Tibial nerve (tissue), 4 donors: ENCODE results near the gene TNRC6C. TPM values are rescaled to one million over a fixed set of nuclear protein-coding genes. Genes with fewer than 3 reads are reported as not detected.

ENCODE experiments used
- DNase-seq, 2 donors: peaks; one replicate each; pipeline ENCODE4 v3.0.0-alpha.2; 2019; ENCODE audit warnings: low spot score in 2 of 2
- H3K27ac ChIP-seq, 4 donors: fragments of 200-600 bp; sonication (generic) in 3 of 4; one replicate each; pipeline ENCODE4 v1.5.1; 2017 to 2019; ENCODE audit warnings: mild to moderate bottlenecking in 1 of 4
- H3K27me3 ChIP-seq, 2 donors: fragments of 200-600 bp; sonication (generic) in 1 of 2; one replicate each; pipeline versions ENCODE4 v1.5.1 to v1.6.0; 2017 to 2019
- H3K36me3 ChIP-seq, 3 donors: fragments of 200-600 bp; sonication (generic); one replicate each; pipeline ENCODE4 v1.5.1; 2018 to 2019
- H3K4me1 ChIP-seq, 4 donors: fragments of 200-600 bp; sonication (generic) in 3 of 4; one replicate each; pipeline ENCODE4 v1.5.1; 2017 to 2019
- H3K4me3 ChIP-seq, 4 donors: fragments of 200-600 bp; sonication (generic) in 3 of 4; one replicate each; pipeline ENCODE4 v1.5.1; 2017 to 2019; ENCODE audit warnings: mild to moderate bottlenecking in 1 of 4, moderate library complexity in 1 of 4
- H3K9me3 ChIP-seq, 4 donors: fragments of 200-600 bp; sonication (generic) in 3 of 4; one replicate each; pipeline ENCODE4 v1.5.1; 2017 to 2019
- CTCF ChIP-seq, 5 experiments: fragments of 200-600 bp in 3 of 5; fragments of 450-650 bp in 2 of 5; sonication (generic) in 3 of 5; IDR thresholded peaks; one replicate each; pipeline ENCODE4 v1.5.1; 2016 to 2019; ENCODE audit warnings: antibody characterized with exemption in 5 of 5, mild to moderate bottlenecking in 3 of 5, moderate library complexity in 2 of 5
- EP300 ChIP-seq, 2 donors: sonication (generic); formaldehyde crosslinking; IDR thresholded peaks; one replicate each; pipeline ENCODE4 v1.6.1; 2017; ENCODE audit warnings: antibody characterized with exemption in 2 of 2, mild to moderate bottlenecking in 1 of 2
- POLR2A ChIP-seq, 2 donors: fragments of 450-650 bp; IDR thresholded peaks; one replicate each; pipeline ENCODE4 v1.6.1; 2017; ENCODE audit warnings: antibody characterized with exemption in 2 of 2, mild to moderate bottlenecking in 2 of 2, moderate library complexity in 2 of 2
- WGBS, 2 donors: methylation state at CpG; one replicate each; pipeline ENCODE4 v1.1.5; 2018; 5-methylcytosine and 5-hydroxymethylcytosine counted together
- total RNA-seq, 4 donors: library from RNA; depleted of rRNA; stranded (reverse); fragments of >200 nt; gene quantifications; one replicate each; pipeline ENCODE4 v1.1.0, GENCODE V29; 2016

TNRC6C gene
- total RNA-seq, 4 donors from 2014 or later: 24.0 to 43.5 (median 34.3) TPM

- Histone ChIP-seq H3K9me3 (no peaks in the 10 kb centered on the region), H3K27me3 (no peaks in the 10 kb centered on the region), H3K36me3 (peaks cover 0 to 29% (median 0%) of the 10 kb centered on the region in 3 donors), H3K4me1 (peaks cover 0 to 4% (median 0%) of the 10 kb centered on the region in 4 donors), H3K4me3 (no peak overlapping the region), H3K27ac (no peak overlapping the region)
- WGBS, 2 donors: 92 to 97% methylated on average over 2 of the region's 2 CpGs
- DNase-seq: no peak
- no peak for TF ChIP-seq POLR2A (IDR thresholded peaks at IDR 0.05)
- TF ChIP-seq CTCF (IDR thresholded peaks at IDR 0.05): no peak
- TF ChIP-seq EP300 (IDR thresholded peaks at IDR 0.05): no peak
Observed at GRCh38 chr17:78007647-78008046, 49.1 kb downstream of the TNRC6C start.

DNA sequence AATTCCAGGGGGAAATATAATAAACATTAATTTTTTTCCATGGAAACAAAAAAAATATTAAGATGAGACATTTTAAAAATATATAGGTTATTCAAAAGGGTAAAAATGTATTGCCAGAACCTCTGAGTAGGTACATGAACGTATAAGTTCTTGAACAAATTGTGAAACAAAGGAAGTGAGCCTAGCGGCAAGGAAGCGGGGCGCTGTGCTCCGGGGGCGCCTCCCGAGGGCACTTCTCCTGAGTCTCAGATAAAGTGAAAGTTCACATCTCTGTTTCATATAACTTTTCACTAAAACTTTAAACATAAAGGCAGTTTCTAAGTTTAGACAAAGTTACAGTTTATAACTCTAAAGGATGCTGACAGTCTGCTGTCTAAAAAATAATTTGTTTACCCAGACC is 52.3 kb downstream of the TNRC6C start:
- Histone ChIP-seq H3K27me3 (no peaks in the 10 kb centered on the region), H3K27ac (no peak overlapping the region), H3K4me1 (peaks cover 0 to 12% (median 0%) of the 10 kb centered on the region in 4 donors), H3K36me3 (peaks cover 0 to 26% (median 0%) of the 10 kb centered on the region in 3 donors), H3K9me3 (no peaks in the 10 kb centered on the region), H3K4me3 (no peak overlapping the region)
- no peak for TF ChIP-seq CTCF (IDR thresholded peaks at IDR 0.05)
- TF ChIP-seq EP300 (IDR thresholded peaks at IDR 0.05): no peak
- TF ChIP-seq POLR2A (IDR thresholded peaks at IDR 0.05): no peak
- no peak for DNase-seq
- 62 to 68% methylated on average over 7 of the region's 7 CpGs for WGBS, 2 donors

DNA sequence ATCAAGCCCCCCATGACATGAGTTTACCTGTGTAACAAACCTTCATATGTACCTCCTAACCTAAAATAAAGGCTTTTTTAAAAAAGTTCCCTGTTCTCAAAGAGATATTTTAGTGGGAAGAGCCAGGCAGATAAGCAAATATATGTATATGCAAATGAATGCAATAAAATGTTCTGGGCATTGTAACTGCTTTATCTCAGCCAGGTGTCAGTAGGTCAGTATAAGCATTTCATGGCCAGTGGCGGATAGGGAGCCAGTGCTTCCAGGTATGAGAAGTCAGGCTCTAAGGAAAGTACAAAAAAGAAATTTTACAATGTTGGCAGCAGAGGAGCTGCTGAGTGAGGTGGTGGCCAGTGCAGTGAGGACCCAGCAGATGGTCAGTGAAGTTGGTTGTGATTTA is 53.9 kb downstream of the TNRC6C start:
- peaks cover 0 to 24% (median 0%) of the 10 kb centered on the region in 3 donors for H3K36me3 ChIP-seq
- H3K4me1 ChIP-seq: peaks cover 0 to 12% (median 0%) of the 10 kb centered on the region in 4 donors
- 94 to 95% methylated on average over 1 of the region's 1 CpG for WGBS, 2 donors
- TF ChIP-seq EP300 (IDR thresholded peaks at IDR 0.05) (no peak), POLR2A (IDR thresholded peaks at IDR 0.05) (no peak), CTCF (IDR thresholded peaks at IDR 0.05) (no peak)
- H3K27ac ChIP-seq: no peak overlapping the region
- no peak for DNase-seq
- no peak overlapping the region for H3K4me3 ChIP-seq
- no peaks in the 10 kb centered on the region for H3K27me3 ChIP-seq
- no peaks in the 10 kb centered on the region for H3K9me3 ChIP-seq

GRCh38 chr17:78013683-78014467 is 55.4 kb downstream of the TNRC6C start:
- TF ChIP-seq POLR2A (IDR thresholded peaks at IDR 0.05) (no peak), CTCF (IDR thresholded peaks at IDR 0.05) (peak; percentile 74 to 90 (median 78)), EP300 (IDR thresholded peaks at IDR 0.05) (peak in 1 of 2 donors; percentile 38)
- Histone ChIP-seq H3K36me3 (peaks cover 0 to 23% (median 0%) of the 10 kb centered on the region in 3 donors), H3K27me3 (no peaks in the 10 kb centered on the region), H3K4me3 (no peak overlapping the region), H3K9me3 (no peaks in the 10 kb centered on the region), H3K27ac (no peak overlapping the region), H3K4me1 (peaks cover 0 to 13% (median 0%) of the 10 kb centered on the region in 4 donors)
- WGBS, 2 donors: 25 to 30% methylated on average over 4 of the region's 4 CpGs
- peak; percentile 45 to 90 for DNase-seq

DNA sequence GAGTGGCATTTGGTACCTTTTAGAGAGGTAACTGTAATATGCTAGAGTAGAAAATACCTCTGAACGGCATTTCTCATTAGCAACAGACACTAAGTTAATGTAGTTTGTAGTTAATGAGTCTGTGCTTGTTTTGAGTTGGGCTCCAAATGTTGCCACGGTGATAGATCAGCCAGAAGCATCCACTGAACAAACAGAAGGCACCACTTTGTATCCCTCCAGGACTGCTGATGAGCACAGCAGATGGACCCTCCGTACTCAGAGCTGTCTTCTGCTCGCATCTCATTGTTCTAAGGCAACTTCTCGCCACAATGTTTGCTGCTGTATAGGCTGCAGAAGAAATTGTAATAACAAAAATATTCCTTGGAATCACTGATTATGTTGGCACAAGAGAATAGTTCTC is 56.1 kb downstream of the TNRC6C start:
- H3K9me3 ChIP-seq: no peaks in the 10 kb centered on the region
- H3K36me3 ChIP-seq: peaks cover 0 to 20% (median 0%) of the 10 kb centered on the region in 3 donors
- H3K27ac ChIP-seq: no peak overlapping the region
- peaks cover 0 to 19% (median 0%) of the 10 kb centered on the region in 4 donors for H3K4me1 ChIP-seq
- H3K4me3 ChIP-seq: no peak overlapping the region
- DNase-seq: no peak
- WGBS, 2 donors: 62 to 69% methylated on average over 5 of the region's 5 CpGs
- H3K27me3 ChIP-seq: no peaks in the 10 kb centered on the region
- no peak for TF ChIP-seq EP300 (IDR thresholded peaks at IDR 0.05)
- no peak for TF ChIP-seq CTCF (IDR thresholded peaks at IDR 0.05)
- TF ChIP-seq POLR2A (IDR thresholded peaks at IDR 0.05): no peak
